ENCODE measurements around the gene MAPK12.
"Not testable (repeated sequence)": the region's sequence is repeated elsewhere in the genome, so short reads cannot be mapped to it uniquely, and the experiment has no call there.

Gene MAPK12

GRCh38 chr22:50280708-50281383 is 19.4 kb upstream of the MAPK12 start:
- no peak for DNase-seq

GRCh38 chr22:50280022-50280707 is 18.7 kb upstream of the MAPK12 start:
- no peak for DNase-seq

- DNase-seq = no peak
Observed at GRCh38 chr22:50278956-50279619, 17.6 kb upstream of the MAPK12 start.

- no peak for DNase-seq
Observed at GRCh38 chr22:50278461-50278860, 17.0 kb upstream of the MAPK12 start.

GRCh38 chr22:50277761-50278160 is 16.3 kb upstream of the MAPK12 start:
- DNase-seq = no peak

GRCh38 chr22:50276143-50276542 is 14.7 kb upstream of the MAPK12 start:
- peak; percentile 80 for DNase-seq

GRCh38 chr22:50275181-50276055 is 13.9 kb upstream of the MAPK12 start:
- DNase-seq = no peak

GRCh38 chr22:50274771-50275170 is 13.3 kb upstream of the MAPK12 start:
- no peak for DNase-seq

- peak; percentile 76 for DNase-seq
Observed at GRCh38 chr22:50274311-50274710, 12.8 kb upstream of the MAPK12 start.

- not testable (repeated sequence) for DNase-seq
Observed at GRCh38 chr22:50273781-50274180, 12.3 kb upstream of the MAPK12 start.

- not testable (repeated sequence) for DNase-seq
Observed at GRCh38 chr22:50273352-50273751, 11.9 kb upstream of the MAPK12 start.

GRCh38 chr22:50272044-50272802 is 10.7 kb upstream of the MAPK12 start:
- no peak for DNase-seq

- DNase-seq = peak; percentile 89
Observed at GRCh38 chr22:50271519-50271970, 10.1 kb upstream of the MAPK12 start.

- peak; percentile 88 for DNase-seq
Observed at GRCh38 chr22:50270666-50271394, 9.3 kb upstream of the MAPK12 start.

GRCh38 chr22:50269970-50270665 is 8.6 kb upstream of the MAPK12 start, which contains the start of gene MAPK11:
TSS of gene MAPK11 (minus strand) at chr22:50270380. CDS start at chr22:50270292, 88 bp downstream.
- DNase-seq = peak; percentile 92

- DNase-seq = no peak
Observed at GRCh38 chr22:50269573-50269969, 8.1 kb upstream of the MAPK12 start.

GRCh38 chr22:50268655-50269113 is 7.2 kb upstream of the MAPK12 start:
- no peak for DNase-seq

GRCh38 chr22:50267591-50268390 is 6.3 kb upstream of the MAPK12 start:
- peak; percentile 84 for DNase-seq

- DNase-seq = no peak
Observed at GRCh38 chr22:50266994-50267393, 5.5 kb upstream of the MAPK12 start.
